Mammary epithelial cell (primary cell): Measurements from ENCODE around the gene KDM7A.

Experiments used
- CTCF ChIP-seq, 2 donors: IDR thresholded peaks in 1 of 2; conservative IDR thresholded peaks in 1 of 2; 2 replicates each; pipeline ENCODE4 v1.5.1; 2011 to 2012; ENCODE audit warnings: inconsistent platforms in 2 of 2, low read length in 2 of 2, mild to moderate bottlenecking in 2 of 2, control low read depth in 1 of 2, low read depth in 1 of 2; ENCODE audit not compliant: insufficient read depth in 1 of 2; ENCODE audit errors: extremely low read depth in 1 of 2
- EZH2 ChIP-seq: IDR thresholded peaks from 2 replicates; pipeline ENCODE4 v1.6.1; 2012; ENCODE audit warnings: low read length, inconsistent platforms, borderline replicate concordance

DNA sequence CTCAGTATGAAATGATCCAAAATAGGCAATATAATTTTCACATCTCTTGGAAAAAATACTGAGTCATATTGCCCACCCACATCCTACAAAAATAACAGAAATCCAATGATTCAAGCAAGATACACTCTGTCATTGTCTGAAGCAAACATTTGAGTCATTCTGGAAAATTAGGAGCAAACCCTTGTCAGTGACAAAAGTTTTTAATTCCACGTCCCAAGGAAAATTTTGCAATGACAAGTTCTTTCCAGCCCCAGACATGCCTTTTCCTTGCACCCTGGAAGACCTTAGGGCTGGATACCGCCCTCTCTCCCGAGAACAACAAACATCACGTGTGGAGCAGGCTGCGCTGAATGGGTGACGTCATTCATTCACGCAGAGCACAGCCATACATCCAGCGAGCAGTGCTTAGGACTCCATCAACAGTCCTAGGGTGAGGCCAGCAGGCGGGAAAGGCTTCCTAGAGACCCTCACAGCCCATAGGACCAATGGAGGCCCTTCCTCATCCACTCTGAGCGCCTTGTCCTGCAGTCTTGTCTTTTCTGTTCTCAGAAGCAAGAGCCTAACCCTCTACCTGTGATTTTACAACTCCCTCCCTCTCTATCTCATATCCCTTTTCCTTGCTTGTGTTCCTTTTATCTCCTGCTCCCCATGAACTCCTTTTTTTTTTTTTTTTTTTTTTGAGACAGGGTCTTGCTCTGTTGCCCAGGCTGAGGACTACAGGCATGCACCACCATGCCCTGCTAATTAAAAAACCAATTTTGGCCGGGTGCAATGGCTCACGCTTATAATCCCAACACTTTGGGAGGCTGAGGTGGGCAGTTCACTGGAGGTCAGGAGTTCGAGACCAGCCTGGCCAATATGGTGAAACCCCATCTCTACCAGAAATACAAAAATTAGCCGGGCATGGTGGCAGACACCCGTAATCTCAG lies 23.5 kb upstream of the KDM7A start:
- no peak for TF ChIP-seq CTCF (conservative IDR thresholded peaks at IDR 0.05 in 1 of 2, IDR thresholded peaks at IDR 0.05 in 1 of 2; ENCODE audit: extremely low read depth in 1 of 2, insufficient read depth in 1 of 2, low read depth in 1 of 2, low read length in 2 of 2)
- no peak for TF ChIP-seq EZH2
